ENCODE results near the gene IKZF2.

The IKZF2 gene

DNA sequence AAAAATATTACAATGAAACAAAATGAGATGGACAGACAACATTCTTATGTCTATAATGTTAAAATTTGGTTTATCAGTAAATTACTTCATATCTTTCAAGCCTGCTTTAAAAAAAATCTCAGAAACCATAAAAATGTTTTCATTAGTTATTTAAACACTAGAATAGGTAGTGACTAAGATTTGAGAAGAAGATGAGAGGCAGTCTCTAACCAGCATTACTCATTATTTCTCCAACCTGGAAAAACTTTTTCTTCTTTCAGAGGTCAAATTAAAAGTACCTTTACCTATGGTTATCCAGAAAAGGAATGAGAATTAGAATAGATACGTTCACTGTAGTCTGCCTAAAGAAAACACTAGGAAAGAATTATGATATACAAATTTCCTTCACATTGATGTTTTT is 50.3 kb downstream of the IKZF2 start:
- DNase-seq (ENCODE audit: low read depth): no peak

DNA sequence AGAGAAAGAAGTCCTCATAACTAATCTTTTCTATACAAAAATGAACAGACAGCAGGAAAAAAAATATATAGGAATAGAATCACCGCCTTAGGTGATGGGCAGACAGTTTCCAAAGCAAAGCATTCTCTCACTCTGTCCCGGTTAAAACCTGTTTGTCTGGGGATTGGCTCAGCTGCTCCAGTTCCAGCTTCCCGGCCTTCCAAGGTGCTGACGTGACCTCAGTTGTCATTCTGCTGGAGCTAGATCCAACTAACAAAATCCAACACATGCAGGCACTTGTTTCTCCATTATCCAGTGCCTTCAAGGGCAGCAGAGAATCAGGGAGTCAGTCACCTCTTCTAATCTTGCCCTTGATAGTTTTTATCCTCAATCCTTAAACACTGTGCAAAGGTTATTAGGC is 52.8 kb downstream of the IKZF2 start:
- no peak for DNase-seq (ENCODE audit: low read depth)

DNA sequence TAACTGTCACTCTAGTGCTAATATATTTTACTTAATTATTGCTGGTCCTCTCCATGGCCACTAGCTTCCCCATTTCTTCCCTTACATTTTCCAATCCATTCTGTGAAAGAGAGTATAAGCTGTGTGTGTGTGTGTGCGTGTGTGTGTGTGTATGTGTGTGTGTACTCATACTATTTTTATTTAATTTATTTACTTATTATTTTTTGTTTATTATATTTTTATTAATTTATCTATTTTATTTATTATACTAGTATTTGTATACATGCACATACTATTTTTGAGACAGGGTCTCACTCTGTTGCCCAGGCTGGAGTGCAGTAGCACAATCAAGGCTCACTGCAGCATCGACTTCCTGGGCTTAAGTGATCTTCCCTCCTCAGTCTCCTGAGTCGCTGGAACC is 59.6 kb downstream of the IKZF2 start:
- DNase-seq (ENCODE audit: low read depth): no peak

DNA sequence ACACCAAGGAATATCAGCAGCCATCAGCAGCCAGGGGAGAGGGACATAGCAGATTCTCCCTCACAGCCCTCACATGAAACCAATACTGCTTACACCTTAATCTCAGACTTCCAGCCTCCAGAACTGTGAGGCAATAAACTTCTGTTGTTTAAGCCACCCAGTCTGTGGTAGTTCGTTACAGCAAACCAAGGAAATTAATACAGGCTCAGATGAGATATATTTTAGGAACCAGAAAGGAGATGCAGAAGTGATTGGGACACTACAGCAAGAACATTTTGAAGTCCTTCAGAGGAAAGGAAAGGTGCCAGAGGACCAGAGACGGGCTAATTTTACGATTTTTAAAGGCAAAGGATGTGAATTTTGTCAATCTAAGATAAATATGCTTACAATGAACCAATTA is 60.6 kb downstream of the IKZF2 start:
- no peak for DNase-seq (ENCODE audit: low read depth)

DNA sequence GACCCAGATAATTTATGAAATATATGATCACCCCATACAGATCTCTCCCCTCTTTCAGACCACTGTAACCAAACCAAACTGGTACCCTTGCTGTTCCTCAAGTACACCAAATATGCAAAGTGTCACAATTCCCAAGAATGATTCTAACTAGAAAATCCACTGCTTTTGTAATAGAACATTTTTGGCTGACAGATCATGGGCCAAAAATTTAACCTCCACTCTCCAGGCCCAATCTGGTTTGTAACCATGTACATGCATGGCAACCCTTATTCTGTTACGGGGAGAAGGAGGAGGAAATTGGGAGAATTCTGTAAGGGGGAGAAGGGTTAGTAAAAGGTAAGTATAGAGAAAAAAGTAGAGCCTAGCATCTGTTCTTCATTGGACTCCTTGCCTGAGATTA is 62.0 kb downstream of the IKZF2 start:
- no peak for DNase-seq (ENCODE audit: low read depth)

DNA sequence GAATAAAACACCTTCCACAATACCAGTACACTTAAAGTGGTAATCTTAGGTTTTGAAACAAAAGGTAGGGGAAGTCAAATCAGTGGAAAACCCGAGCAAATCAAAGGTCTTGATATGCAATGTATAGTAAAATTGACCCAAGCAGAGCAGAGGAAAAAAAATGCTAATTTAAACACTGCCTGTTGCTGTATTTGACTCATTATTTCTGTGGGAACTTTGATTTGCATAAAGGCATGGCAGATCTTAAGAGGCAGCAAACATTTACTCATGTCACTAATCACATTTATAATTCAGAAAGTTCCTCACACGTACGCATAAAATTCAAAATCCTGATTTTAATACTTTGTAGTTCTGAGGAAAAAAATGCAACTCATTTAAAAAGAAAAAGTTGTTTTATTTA is 64.4 kb downstream of the IKZF2 start:
- DNase-seq (ENCODE audit: low read depth): no peak

DNA sequence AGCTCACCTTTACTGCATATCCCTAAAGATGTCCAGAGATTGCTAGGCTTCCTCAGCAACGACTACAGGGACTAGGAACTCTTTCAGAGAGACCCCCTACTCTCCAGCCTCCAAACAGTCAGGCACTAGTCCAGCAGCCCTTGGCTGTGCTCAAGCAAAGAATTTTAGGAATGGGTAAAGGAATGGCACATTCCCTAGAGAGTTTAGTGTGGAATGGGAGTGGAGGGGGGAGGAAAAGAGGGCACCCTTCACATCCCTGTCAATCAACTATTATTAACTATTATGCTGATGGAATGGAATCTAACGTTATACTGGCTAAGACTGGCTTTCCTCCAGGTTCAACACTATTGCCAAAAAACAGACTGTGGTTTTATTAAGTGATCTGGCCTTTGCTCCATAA is 64.8 kb downstream of the IKZF2 start:
- no peak for DNase-seq (ENCODE audit: low read depth)

DNA sequence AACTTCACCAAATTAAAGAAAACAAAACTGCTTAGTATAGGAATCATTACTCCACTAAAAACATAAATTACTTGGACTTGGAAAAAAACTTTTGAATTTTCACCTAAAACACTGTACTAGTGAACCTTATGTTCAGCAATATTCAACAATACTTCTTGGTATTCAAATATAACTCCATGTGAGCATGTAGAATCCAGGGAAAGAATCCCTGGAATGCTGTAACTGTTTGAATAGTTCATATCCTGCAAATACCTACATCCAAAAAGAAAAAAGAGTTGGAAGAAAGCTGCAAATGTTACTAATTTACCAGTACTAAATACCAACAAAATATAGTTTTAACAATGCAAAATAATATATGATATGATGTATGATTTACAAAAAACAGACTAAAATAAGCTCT is 65.4 kb downstream of the IKZF2 start:
- no peak for DNase-seq (ENCODE audit: low read depth)

DNA sequence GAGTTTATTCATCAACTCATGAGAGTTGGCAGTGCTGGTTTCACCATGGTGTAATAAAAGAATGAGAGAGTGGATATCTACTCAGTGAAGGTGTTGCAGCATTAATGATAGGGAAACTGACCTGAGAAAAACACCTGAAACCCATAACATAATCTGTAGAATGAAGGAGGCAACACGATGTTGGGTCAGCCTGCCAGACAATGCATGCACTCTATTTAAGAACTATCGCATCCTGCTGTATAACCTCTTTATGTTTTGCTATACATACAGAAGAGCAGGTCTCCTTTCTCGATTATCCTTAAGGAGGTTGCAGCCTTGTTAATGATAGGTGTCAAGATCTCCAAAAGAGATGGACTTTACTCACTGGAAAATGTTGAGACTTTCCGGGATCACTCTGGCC is 65.9 kb downstream of the IKZF2 start:
- DNase-seq (ENCODE audit: low read depth): no peak

DNA sequence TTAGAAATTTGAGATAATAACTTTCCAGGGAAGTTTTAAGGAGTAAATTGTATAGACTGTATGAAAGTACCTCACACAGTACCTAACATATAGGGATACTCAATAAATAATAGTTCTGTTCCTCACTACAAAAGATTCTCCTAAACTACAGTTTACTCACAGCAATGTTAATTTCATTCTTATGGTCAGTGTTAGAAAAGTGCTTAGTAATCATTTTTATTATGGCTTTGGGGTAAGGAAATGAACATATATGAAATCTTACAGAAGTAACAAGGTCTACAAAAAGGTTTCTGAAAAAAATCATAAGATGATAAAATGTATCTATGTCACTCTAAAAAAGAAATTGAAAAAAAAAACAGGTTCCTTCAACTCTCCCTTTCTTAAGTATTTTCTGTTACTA is 67.2 kb downstream of the IKZF2 start:
- no peak for DNase-seq (ENCODE audit: low read depth)

DNA sequence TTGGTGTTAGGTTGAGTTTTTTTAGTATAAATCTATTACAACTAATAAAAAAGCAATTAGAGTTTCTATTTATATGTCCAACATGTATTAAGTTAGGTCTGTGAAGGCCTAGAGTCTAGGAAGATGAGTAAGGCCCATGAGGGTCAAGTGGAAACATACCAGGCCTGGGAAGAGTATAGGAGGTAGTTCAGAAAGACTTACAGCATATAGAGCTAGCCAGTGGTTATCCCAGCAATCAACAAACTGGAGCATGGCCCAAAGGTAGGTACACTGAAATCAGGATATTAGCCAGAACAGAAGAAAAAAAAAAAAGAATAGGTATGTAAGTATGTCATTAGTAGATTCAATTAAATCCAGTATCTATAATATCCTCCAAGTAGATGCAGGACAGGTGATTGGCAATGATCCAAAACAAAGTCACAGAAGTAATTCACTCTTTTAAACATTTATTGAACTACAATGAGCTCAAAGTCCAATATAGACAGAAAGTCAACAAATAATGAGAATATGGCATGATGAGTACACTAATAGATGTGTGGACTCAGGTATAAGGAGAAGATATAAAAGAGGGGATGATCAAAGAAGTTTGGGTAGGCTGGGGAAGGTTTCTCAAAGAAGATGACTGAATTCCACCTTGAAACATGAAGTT is 70.3 kb downstream of the IKZF2 start:
- no peak for DNase-seq (ENCODE audit: low read depth)

DNA sequence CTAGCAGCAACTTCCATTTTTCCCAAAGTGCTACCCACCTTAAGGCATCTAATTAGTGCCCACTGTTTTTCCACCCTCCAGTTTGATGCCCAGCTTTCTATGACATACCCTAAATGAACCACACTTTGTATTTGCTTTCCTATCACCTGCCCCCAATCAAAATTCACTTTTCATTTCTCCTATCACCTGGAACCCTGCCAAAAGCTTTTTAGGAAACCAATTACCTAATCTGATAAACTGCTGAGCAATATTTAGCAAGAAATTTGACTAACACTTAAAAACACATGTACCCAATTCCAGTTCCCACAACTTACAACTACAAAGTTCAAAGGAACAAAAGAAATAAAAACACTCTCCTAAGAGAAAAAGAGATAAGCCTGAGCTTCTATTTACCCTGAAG is 71.7 kb downstream of the IKZF2 start:
- DNase-seq (ENCODE audit: low read depth): no peak

DNA sequence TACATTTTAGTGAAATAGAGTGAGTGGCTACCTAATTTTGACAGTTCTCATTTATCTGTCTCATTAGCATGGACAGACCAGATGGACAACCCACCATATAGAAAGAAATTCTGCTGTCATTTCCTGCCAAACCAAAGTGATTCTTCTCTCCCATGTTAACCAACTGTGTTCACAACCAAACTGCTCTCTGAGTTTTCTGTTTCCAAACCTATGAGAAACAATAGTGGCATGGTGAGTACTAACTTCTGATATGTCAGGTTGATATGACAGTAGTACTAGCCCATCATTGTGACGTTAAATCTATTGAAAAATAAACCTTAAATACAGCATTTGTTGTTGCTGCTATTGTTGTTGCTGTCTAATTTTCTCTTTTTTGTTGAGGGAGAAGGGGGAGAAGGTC is 72.7 kb downstream of the IKZF2 start:
- no peak for DNase-seq (ENCODE audit: low read depth)

DNA sequence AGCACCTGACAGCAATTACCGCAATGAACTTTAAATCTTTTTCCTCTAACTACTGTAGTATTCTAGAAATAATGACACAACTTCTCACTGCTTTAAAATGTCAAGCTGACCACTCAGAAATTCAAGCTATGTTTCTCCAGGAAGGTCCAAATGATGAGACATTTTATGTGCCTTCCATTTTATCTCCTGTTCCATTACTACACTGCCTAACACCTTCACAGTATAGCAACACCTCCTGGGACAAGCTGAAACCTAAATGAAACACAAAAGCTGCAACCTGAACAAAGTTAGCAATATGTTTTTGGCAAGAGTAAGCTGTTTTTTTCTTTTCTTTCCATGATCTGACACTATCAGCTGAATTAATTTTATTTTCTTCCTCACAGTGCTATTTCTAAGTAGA is 81.9 kb downstream of the IKZF2 start:
- no peak for DNase-seq (ENCODE audit: low read depth)

DNA sequence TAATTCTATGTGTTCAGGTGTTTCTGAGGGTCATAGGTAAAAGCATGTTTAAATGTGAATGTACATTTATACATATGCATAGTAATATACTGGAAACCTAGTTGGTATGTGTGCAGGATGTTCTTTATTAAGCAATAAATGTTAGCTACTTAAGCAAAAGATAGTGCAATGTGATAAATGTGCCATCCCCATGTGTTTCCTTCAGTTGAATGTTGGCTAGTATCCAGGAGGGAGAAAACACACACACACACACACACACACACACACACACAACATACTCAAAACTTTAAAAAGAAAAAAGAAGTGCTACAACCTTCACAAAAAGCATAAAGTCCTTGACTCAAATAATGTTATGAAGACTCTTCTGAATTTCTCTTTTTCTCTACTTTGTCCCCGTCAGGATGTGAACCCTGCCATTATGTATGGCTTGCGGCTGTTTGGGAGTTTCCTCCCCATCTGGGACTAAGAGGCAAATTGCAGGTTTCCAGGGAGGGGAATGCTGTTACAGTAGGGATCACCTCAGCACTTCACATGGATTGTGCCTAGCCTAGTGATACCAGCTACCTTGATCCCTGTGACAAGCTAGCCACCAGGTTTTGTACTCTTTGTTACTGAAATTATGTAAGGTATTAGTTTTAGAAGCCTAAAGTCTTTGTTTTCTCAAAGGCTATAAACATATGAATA is 82.6 kb downstream of the IKZF2 start:
- no peak for DNase-seq (ENCODE audit: low read depth)

DNA sequence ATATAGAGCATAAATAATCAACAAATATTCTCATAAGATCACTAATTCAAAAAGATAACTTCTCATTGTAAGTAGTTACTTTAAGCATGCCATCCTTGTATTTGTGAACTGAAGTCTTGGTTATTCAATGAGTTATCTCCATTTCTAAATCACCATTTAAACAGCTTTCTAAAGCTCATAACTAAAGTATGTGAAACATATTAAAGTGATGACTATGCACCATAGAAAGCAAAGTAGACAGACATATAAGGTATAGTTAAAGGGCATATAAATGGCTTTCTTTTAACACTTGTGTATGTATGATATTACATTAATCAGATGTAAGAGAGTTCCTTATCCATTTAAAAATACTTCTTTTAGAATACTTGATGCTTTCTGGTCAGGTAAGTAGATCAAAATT is 83.5 kb downstream of the IKZF2 start:
- no peak for DNase-seq (ENCODE audit: low read depth)

DNA sequence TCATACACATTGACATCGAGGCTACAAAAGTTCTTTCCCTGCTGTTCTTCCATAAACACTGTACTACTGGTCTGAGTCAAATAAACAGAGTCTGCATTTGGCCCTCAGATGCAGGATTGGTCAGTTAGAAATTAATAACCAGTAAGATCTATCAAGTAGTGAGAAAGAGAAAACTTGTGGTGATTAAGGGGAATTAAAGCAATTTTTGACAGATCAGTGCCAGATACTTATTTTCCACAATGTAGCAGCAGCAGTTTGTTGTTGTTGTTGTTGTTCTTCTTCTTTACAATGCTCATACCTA is 85.0 kb downstream of the IKZF2 start:
- DNase-seq (ENCODE audit: low read depth): no peak

DNA sequence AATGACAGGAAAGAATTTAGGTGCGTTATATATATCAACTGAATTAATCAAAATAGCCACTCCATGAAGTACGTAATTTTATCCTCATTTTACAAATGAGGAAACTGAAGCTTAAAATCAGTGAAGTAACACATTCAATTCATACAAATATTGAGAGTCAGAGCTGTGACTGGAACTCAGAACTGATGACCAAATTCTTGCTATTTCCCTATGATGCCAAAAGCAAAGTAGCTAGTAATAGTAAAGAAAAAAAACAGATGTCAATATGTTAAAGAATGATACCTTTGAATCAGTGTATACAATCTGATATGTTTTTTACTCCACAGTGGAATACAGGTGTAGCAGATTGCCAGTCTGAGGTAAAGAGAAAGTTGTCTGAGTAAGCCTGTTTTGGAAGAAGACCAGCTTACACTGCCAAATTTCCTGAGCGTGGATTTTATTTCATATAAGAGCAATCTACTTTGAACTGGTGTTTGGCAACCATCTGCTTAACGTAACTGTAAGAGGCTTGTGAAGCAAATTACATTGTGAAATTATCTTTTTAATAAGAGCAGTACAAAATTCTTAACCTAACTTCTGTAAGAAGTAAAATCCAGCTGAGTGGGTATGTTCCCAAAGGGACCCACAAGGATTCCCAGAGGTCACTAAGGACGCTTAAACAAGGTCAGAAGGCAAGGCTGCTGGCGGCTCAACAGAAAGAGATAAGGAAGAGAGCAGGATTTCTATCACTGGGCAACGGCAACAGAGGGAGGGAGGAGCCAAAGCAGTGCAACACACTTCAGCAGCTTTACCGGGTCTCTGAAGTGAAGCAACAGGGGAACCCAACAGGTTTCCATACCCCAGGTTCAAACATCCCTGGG is 85.6 kb downstream of the IKZF2 start:
- no peak for DNase-seq (ENCODE audit: low read depth)

DNA sequence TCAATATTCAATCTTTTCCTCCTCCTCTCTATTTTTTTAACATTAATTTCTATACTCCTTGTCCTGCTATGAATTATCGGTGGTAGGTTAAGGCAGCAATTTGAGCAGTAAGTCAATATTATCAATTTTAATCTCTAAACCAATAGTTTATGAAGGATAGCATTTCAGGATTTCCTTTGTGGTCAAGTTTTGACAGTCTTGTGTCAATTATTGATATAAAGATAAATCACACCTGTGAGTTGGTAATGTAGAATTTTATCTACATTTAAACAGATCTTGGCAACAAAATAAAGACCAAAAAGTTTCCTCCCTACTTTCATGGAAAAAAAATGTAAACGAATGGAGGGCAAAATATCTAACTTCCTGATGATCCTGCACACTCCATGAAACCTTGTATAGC is 87.3 kb downstream of the IKZF2 start:
- DNase-seq (ENCODE audit: low read depth): no peak

DNA sequence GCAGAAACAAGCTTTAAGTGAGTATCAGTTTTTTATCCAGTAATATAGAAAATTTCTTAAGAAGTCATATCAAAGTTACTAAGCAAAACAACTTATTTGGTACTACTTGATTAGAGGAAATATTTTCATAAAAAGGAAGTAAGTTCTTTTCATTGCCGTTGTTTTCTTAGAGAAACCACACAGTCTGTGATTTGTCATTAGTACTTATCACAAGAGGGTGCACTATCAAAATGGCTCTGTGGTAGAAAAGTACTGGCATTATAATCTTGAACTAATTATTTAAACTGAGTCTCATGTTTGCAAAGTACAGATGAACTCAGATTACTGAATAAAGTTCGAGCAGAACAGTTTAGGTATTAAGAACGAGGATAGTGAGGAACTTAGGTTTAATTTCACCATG is 93.4 kb downstream of the IKZF2 start:
- no peak for DNase-seq (ENCODE audit: low read depth)

DNA sequence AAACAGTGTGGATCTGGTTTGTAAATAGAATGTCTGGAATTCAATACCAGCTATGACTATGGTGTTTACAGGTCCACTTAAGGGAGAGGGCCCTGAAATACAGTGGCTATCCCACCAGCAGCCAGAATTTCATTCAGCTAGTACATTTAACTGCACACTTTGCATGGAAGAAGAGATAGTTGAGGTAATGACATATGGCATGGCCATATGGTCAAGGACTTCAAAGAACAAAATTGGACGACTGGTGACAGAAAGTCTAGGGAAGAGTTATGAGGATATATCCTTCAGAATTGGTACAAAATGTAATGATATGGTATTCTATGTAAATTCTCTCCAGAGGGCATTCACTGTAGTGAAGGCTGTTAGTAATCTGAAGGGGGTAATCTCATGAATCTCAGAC is 105.0 kb downstream of the IKZF2 start:
- no peak for DNase-seq (ENCODE audit: low read depth)

DNA sequence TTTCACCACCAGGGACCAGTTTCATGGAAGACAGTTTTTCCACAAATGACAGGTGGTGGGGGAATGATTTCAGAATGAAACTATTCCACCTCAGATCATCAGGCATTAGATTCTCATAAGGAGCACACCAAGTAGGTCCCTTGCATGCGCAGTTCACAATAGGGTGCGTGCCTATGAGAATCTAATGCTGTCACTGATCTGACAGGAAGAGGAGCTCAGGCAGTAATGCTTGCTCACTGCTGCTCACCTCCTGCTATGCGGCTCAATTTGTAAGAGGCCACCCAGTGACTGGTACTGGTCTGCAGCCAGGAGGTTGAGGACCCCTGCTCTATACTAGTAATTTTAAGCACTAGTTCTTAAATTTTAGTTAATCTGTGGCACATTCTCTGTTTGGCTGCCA is 107.8 kb downstream of the IKZF2 start:
- no peak for DNase-seq (ENCODE audit: low read depth)

DNA sequence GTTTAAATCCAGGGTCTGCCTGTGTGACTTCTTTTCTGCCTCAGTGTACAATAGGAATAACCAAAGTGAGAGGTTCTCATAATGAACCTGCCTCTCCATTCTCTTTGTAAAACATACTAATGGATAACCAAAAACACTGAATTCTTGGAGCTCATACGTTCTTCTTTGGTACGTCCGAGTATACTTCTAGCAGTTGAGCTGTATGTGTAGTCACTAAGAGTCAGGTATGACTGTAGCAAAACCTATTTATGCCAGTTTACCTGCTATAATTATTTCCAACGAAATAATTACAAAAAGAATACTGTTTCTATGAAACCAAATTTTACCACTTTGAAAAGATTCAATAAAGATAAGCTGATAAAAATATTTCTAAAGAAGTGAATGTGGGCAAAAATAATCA is 109.2 kb downstream of the IKZF2 start:
- no peak for DNase-seq (ENCODE audit: low read depth)

DNA sequence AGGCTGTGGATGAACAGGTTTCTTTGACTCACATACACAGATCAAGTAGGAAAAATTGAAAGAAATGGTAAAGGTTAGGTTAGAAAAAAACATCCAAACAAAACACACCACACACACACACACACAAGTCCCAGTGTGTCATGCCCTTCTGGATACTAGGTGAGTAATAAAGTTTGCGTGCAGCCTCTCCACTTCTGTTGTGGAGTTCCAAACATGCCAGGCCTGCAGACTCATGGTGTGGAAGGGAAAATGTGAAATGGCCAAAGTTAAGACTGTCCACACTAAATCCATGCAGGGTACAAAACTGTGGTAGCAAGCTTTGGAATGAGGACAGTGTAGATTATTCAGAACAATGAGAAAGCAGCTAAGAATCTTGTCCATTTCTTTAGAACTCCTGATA is 114.6 kb downstream of the IKZF2 start:
- DNase-seq (ENCODE audit: low read depth): no peak
